ENCODE measurements around the gene MIS12.

The MIS12 gene

DNA sequence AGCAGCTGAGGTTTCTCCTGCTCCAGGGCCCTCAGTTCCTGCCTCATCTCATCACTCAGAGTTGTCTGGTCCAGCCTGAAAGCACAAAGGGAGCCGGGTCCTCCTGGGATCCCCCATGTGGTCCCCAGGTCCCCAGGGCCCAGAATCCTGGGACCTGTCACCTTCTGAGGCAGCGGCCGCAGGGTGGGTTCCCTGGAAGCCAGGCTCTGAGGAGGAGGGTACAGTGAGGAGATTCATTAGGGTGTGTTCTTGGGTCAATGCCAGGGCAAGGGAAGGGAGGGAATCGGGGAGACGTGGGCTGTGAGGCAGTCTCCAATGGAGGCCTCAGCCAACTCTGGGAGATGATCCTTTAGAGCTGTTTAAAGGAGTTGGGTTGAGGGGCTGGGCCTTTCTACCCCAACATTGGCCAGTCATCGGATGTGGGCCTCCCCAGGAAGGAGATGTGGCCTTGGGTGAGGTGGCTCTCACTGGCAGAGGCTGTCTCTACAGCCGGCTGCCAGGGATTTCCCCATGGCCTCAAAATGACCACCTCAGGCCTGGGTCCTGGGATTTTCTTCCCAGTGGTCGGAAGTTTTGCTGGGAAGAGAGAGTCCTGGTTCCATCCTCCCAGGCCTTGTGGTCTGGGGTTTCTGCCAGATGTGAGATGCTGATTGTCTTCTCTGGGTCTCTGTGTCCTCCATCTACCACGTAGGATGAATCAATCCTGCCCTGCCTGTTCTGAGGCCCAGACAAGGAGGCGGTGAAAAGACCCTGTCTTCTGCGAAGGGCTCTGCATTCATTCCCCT, 50.7 kb downstream of the MIS12 start:
- DNase-seq: peak; percentile 51

DNA sequence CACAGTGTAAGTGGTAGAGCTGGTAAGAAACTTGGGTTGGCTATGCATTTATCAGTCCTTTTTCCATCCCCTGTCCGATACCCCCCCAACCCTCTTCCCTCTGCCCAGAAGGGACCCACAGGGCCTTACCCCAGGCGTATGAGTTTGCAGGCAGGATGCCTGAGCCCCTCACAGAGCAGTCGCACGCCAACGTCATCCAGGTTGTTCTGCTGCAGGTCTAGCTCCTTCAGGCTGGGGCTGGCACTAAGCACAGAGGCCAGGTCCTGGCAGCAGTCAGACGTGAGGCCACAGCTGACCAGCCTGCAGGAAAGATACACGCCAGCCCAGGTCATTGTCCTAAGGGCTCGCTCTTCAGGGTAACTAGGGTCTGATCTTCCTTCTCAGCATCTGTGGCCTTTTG, 52.9 kb downstream of the MIS12 start:
- DNase-seq: no peak

DNA sequence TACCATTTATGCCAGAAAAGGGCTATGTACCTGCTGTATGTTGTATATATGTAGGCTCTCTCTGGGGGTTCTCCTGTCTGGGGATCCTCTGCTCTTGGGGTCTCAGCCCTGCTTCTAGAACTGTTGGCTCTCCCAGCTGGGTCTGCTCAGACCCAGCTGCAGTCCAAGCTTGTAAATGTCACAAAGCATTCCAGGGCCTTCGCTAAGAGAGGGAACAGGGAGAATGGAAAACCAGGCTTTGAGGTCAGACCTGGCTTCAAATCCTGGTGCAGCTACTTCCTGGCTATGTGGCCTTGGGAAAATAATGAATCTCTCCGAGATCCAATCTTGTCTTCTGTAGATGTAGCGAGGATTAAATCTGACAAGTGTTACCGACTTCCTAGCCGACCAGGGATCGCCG, 54.0 kb downstream of the MIS12 start:
- DNase-seq: no peak
